IPS-20b (cell line): Measurements from ENCODE around the gene TMEM38A.
"Not testable (repeated sequence)": the region's sequence is repeated elsewhere in the genome, so short reads cannot be mapped to it uniquely, and the experiment has no call there.

Experiments
- H3K27ac ChIP-seq: one replicate; pipeline ENCODE4 v1.5.1; 2013; ENCODE audit warnings: low read length
- H3K27me3 ChIP-seq: 2 replicates; pipeline ENCODE4 v1.6.1; 2013; ENCODE audit warnings: mild to moderate bottlenecking, low read length, inconsistent platforms; ENCODE audit not compliant: insufficient read depth
- H3K36me3 ChIP-seq: 2 replicates; pipeline ENCODE4 v1.6.1; 2013; ENCODE audit warnings: low read depth, mild to moderate bottlenecking, inconsistent platforms, low read length, moderate library complexity; ENCODE audit not compliant: insufficient read depth
- H3K4me1 ChIP-seq: 2 replicates; pipeline ENCODE4 v1.6.1; 2013; ENCODE audit warnings: mild to moderate bottlenecking, control low read depth, inconsistent platforms, low read length, moderate library complexity; ENCODE audit not compliant: insufficient read depth
- H3K4me3 ChIP-seq: 2 replicates; pipeline ENCODE4 v1.5.1; 2013; ENCODE audit warnings: mild to moderate bottlenecking, low read length, inconsistent platforms
- H3K9ac ChIP-seq: 2 replicates; pipeline ENCODE4 v1.6.1; 2013; ENCODE audit warnings: low read depth, mild to moderate bottlenecking, inconsistent platforms, low read length, moderate library complexity
- H3K9me3 ChIP-seq: 2 replicates; pipeline ENCODE4 v1.6.1; 2013; ENCODE audit warnings: mild to moderate bottlenecking, low read depth, low read length, inconsistent platforms; ENCODE audit not compliant: insufficient read depth

TMEM38A gene

GRCh38 chr19:16722591-16722990, 61.7 kb downstream of the TMEM38A start:
- Histone ChIP-seq H3K9ac (no peak overlapping the region), H3K27ac (no peak overlapping the region), H3K4me1 (no peaks in the 10 kb centered on the region), H3K4me3 (no peak overlapping the region), H3K27me3 (no peaks in the 10 kb centered on the region), H3K9me3 (peaks cover 8% of the 10 kb centered on the region; the same call in 1 of the 2 replicates), H3K36me3 (no peaks in the 10 kb centered on the region)

DNA sequence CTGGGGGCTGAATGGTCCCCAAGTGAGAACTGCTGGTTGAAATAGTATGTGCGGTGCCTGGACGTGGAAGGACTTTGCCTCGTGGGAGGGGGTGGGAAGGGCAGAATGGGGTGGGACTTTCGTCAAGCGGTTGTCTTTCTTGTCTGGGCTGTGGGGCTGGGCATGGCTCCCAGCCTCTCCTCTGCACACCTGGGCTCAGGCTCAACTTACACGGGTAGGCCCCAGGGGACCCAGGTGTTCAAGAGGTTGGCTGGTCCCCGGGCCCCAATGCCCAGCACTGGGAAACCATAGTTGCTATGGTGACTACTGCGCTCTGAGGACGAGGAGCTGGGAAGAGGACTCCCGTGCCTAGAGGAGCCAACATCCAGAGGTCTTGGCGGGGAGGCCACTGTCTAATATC, 66.0 kb downstream of the TMEM38A start:
- Histone ChIP-seq H3K27me3 (no peaks in the 10 kb centered on the region), H3K27ac (no peak overlapping the region), H3K9me3 (peaks cover 8% of the 10 kb centered on the region; the same call in 1 of the 2 replicates), H3K9ac (no peak overlapping the region), H3K4me1 (no peaks in the 10 kb centered on the region), H3K4me3 (no peak overlapping the region), H3K36me3 (no peaks in the 10 kb centered on the region)

DNA sequence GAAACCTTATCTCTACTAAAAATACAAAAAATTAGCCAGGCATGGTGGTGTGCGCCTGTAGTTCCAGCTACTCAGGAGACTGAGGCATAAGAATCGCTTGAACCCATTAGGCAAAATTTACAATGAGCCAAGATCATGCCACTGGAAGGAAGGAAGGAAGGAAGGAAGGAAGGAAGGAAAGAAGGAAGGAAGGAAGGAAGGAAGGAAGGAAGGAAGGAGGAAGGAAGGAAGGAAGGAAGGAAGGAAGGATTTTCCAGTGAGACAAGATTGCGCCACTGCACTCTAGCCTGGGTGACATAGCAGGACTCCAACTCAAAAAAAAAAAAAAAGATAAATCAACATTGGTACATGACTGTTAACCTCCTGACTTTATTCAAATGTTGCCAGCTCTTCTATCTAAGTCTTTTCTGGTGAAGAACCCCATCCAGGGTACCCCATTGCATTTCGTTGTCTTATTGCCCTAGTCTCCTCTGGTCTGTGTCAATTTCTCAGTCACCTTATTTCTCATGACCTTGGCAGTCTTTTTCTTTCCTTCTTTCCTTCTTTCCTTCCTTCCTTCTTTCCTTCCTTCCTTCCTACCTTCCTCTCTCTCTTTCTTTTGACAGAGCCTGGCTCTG, 74.8 kb downstream of the TMEM38A start:
- H3K27ac ChIP-seq, H3K9ac ChIP-seq, H3K36me3 ChIP-seq, H3K4me1 ChIP-seq, H3K27me3 ChIP-seq, H3K9me3 ChIP-seq, H3K4me3 ChIP-seq: not testable (repeated sequence)

- Histone ChIP-seq H3K27ac (no peak overlapping the region), H3K27me3 (no peaks in the 10 kb centered on the region), H3K9me3 (no peaks in the 10 kb centered on the region), H3K4me1 (no peaks in the 10 kb centered on the region), H3K9ac (no peak overlapping the region), H3K4me3 (no peak overlapping the region), H3K36me3 (no peaks in the 10 kb centered on the region)
Observed at GRCh38 chr19:16736709-16737108, 75.8 kb downstream of the TMEM38A start.

DNA sequence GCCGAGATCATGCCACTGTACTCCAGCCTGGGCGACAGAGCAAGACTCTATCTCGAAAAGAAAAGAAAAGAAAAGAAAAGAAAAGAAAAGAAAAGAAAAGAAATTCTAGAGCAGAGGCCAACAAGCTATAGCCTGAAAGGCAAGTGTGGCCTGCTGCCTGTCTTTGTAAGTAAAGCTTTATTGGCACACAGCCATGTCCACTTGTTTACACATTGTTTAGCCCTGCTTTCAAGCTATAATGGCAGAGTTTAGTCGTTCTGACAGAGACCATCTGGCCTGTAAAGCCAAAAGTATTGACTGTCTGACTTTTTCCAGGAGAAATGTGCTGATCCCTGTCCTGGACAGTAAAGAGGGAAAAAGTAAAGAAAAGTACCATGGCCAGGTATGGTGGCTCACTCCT, 77.0 kb downstream of the TMEM38A start:
- Histone ChIP-seq H3K9me3 (no peaks in the 10 kb centered on the region), H3K4me3 (no peak overlapping the region), H3K27me3 (no peaks in the 10 kb centered on the region), H3K36me3 (no peaks in the 10 kb centered on the region), H3K27ac (no peak overlapping the region), H3K4me1 (no peaks in the 10 kb centered on the region), H3K9ac (no peak overlapping the region)

DNA sequence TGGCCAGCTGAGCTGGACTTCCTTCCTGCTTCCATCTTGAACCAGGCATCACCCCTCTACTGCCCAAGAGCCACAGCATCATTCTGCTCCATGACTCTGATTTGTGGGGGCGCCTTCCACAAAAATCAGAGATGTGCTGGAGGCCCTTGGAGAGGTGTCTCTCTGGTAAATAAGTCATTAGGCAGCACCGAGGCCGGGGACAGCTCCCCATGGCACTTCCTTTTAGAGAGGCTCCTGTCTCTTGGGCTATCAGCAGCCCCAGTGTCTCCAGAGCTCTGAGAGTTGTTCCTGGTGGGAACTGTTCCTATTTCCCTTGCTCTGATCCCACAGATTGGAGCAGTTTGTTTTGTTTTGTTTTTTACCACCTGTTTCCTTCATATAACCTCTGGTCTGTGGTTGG, 78.6 kb downstream of the TMEM38A start:
- Histone ChIP-seq H3K27ac (no peak overlapping the region), H3K4me3 (no peak overlapping the region), H3K27me3 (no peaks in the 10 kb centered on the region), H3K9me3 (no peaks in the 10 kb centered on the region), H3K36me3 (no peaks in the 10 kb centered on the region), H3K9ac (no peak overlapping the region), H3K4me1 (no peaks in the 10 kb centered on the region)
